ENCODE data around the gene MICAL2. TPM values are rescaled to one million over a fixed set of nuclear protein-coding genes. Genes with fewer than 3 reads are reported as not detected.

Gene MICAL2
- total and polyA plus RNA-seq, 7 donors, result 6.8 to 45.7 (median 15.0) TPM

GRCh38 chr11:12281571-12282478 is 171.4 kb downstream of the MICAL2 start:
- no peaks in the 10 kb centered on the region for H3K9me3 ChIP-seq
- ATAC-seq, result peak; percentile 78 to 92 (median 84)
- intact Hi-C loops (cut with DNase I), result loop anchor here (1.0 to 10.0 kb wide), 2 partner anchors 235 to 347 kb away; no protein-coding TSS in a partner anchor
- whole genome bisulfite sequencing, 3 donors, result 26 to 34% (median 27%) methylated on average over 12 of the region's 12 CpGs
- no peaks in the 10 kb centered on the region for H3K36me3 ChIP-seq (ENCODE audit: insufficient read depth in 1 of 2, low read depth in 1 of 2)
- H3K4me1 ChIP-seq, result peaks cover 4% of the 10 kb centered on the region
- TF ChIP-seq CTCF (IDR thresholded peaks at IDR 0.05), result peak; percentile 98
- peak; percentile 81 to 90 for DNase-seq
- H3K4me3 ChIP-seq, result no peak overlapping the region
- H3K27me3 ChIP-seq (ENCODE audit: insufficient read depth in 3 of 3, low read length in 2 of 3), result no peaks in the 10 kb centered on the region
- H3K27ac ChIP-seq, result no peak overlapping the region

GRCh38 chr11:12282676-12283075 is 172.3 kb downstream of the MICAL2 start:
- Histone ChIP-seq H3K27ac (no peak overlapping the region), H3K9me3 (no peaks in the 10 kb centered on the region), H3K36me3 (ENCODE audit: insufficient read depth in 1 of 2, low read depth in 1 of 2) (no peaks in the 10 kb centered on the region), H3K4me3 (no peak overlapping the region), H3K27me3 (ENCODE audit: insufficient read depth in 3 of 3, low read length in 2 of 3) (no peaks in the 10 kb centered on the region), H3K4me1 (peaks cover 7% of the 10 kb centered on the region)
- DNase-seq (no peak), ATAC-seq (no peak)
- no peak for TF ChIP-seq CTCF (IDR thresholded peaks at IDR 0.05)
- 89 to 94% (median 92%) methylated on average over 6 of the region's 6 CpGs for WGBS, 3 donors
- intact Hi-C loops (cut with DNase I), result loop anchor here in 1 of 2 donors (1.0 to 10.0 kb wide), 2 partner anchors 235 to 348 kb away; no protein-coding TSS in a partner anchor

GRCh38 chr11:12284316-12285050 is 174.1 kb downstream of the MICAL2 start:
- H3K36me3 ChIP-seq (ENCODE audit: insufficient read depth in 1 of 2, low read depth in 1 of 2), result no peaks in the 10 kb centered on the region
- 63 to 76% (median 72%) methylated on average over 4 of the region's 4 CpGs for WGBS, 3 donors
- peaks cover 14% of the 10 kb centered on the region for H3K4me1 ChIP-seq
- no peak for TF ChIP-seq CTCF (IDR thresholded peaks at IDR 0.05)
- intact Hi-C loops (cut with DNase I), result loop anchor here in 1 of 2 donors (10.0 kb wide), 1 partner anchor 350 kb away; no protein-coding TSS in a partner anchor
- H3K9me3 ChIP-seq, result no peaks in the 10 kb centered on the region
- ATAC-seq (no peak), DNase-seq (no peak)
- no peak overlapping the region for H3K4me3 ChIP-seq
- H3K27ac ChIP-seq, result no peak overlapping the region
- H3K27me3 ChIP-seq (ENCODE audit: insufficient read depth in 3 of 3, low read length in 2 of 3), result no peaks in the 10 kb centered on the region

- intact Hi-C loops (cut with DNase I), result loop anchor here in 1 of 2 donors (10.0 kb wide), 1 partner anchor 350 kb away; no protein-coding TSS in a partner anchor
- DNase-seq (no peak), ATAC-seq (no peak)
- no peak overlapping the region for H3K27ac ChIP-seq
- no peaks in the 10 kb centered on the region for H3K27me3 ChIP-seq (ENCODE audit: insufficient read depth in 3 of 3, low read length in 2 of 3)
- H3K4me1 ChIP-seq, result peaks cover 14% of the 10 kb centered on the region
- WGBS, 3 donors, result 92 to 95% (median 92%) methylated on average over 4 of the region's 4 CpGs
- H3K9me3 ChIP-seq, result no peaks in the 10 kb centered on the region
- TF ChIP-seq CTCF (IDR thresholded peaks at IDR 0.05), result no peak
- no peak overlapping the region for H3K4me3 ChIP-seq
- H3K36me3 ChIP-seq (ENCODE audit: insufficient read depth in 1 of 2, low read depth in 1 of 2), result no peaks in the 10 kb centered on the region
Measured at GRCh38 chr11:12285106-12285505, 174.7 kb downstream of the MICAL2 start.

Measured in psoas muscle (tissue), 8 donors.